Esophagus squamous epithelium (tissue), 5 donors: ENCODE measurements around the gene DTX4. TPM values are rescaled to one million over a fixed set of nuclear protein-coding genes. Genes with fewer than 3 reads are reported as not detected.

Source experiments
- DNase-seq: peaks from one replicate; lab custom pipeline; 2025; lab: John Stamatoyannopoulos, UW
- H3K27ac ChIP-seq, 4 donors: fragments of 200-600 bp; sonication (generic); one replicate each; pipeline ENCODE4 v1.5.1; 2016 to 2019; ENCODE audit warnings: mild to moderate bottlenecking in 1 of 4
- H3K27me3 ChIP-seq, 4 donors: fragments of 200-600 bp; sonication (generic); 1 replicate in 3 of 4; 2 replicates in 1 of 4; pipeline versions ENCODE4 v1.5.1 to v1.6.0; 2017 to 2021; ENCODE audit warnings: antibody characterized with exemption in 1 of 4
- H3K36me3 ChIP-seq, 3 donors: fragments of 200-600 bp; sonication (generic); one replicate each; pipeline ENCODE4 v1.5.1; 2016 to 2019
- H3K4me1 ChIP-seq, 3 donors: fragments of 200-600 bp; sonication (generic); one replicate each; pipeline ENCODE4 v1.5.1; 2017 to 2019
- H3K4me3 ChIP-seq, 4 donors: fragments of 200-600 bp; sonication (generic); 1 replicate in 3 of 4; 2 replicates in 1 of 4; pipeline ENCODE4 v1.5.1; 2016 to 2019; ENCODE audit warnings: mild to moderate bottlenecking in 2 of 4, moderate library complexity in 1 of 4
- H3K9me3 ChIP-seq, 3 donors: fragments of 200-600 bp; sonication (generic); one replicate each; pipeline ENCODE4 v1.5.1; 2016 to 2019
- POLR2A ChIP-seq, 4 donors: fragments of 450-650 bp; IDR thresholded peaks; one replicate each; pipeline ENCODE4 v1.6.1; 2017; ENCODE audit warnings: antibody characterized with exemption in 4 of 4, mild to moderate bottlenecking in 4 of 4, moderate library complexity in 3 of 4
- WGBS, 2 donors: methylation state at CpG; one replicate each; pipeline ENCODE4 v1.1.5; 2018; 5-methylcytosine and 5-hydroxymethylcytosine counted together
- intact Hi-C: fragments of 100-400 bp; cut with DNase I; formaldehyde crosslinking; loops from one replicate; pipeline ENCODE4 v1.15.0; 2022
- total RNA-seq, 4 donors: library from RNA; depleted of rRNA; stranded (reverse); fragments of >200 nt; gene quantifications; one replicate each; pipeline ENCODE4 v1.1.0, GENCODE V29; 2016
- TF ChIP-seq, protein P1 (sequence below), 6 experiments: fragments of 450-650 bp in 4 of 6; fragments of 200-600 bp in 2 of 6; sonication (generic) in 2 of 6; IDR thresholded peaks; one replicate each; pipeline ENCODE4 v1.5.1; 2016 to 2019; ENCODE audit warnings: antibody characterized with exemption in 6 of 6, mild to moderate bottlenecking in 4 of 6, moderate library complexity in 4 of 6
- donor health status: DM: yes; HTN: yes; CAD: no.

DTX4 gene
- total RNA-seq, 4 donors from 2014 or later = 2.4 to 8.4 (median 4.6) TPM

- no peak for TF ChIP-seq POLR2A (IDR thresholded peaks at IDR 0.05)
- TF ChIP-seq, protein P1, sequence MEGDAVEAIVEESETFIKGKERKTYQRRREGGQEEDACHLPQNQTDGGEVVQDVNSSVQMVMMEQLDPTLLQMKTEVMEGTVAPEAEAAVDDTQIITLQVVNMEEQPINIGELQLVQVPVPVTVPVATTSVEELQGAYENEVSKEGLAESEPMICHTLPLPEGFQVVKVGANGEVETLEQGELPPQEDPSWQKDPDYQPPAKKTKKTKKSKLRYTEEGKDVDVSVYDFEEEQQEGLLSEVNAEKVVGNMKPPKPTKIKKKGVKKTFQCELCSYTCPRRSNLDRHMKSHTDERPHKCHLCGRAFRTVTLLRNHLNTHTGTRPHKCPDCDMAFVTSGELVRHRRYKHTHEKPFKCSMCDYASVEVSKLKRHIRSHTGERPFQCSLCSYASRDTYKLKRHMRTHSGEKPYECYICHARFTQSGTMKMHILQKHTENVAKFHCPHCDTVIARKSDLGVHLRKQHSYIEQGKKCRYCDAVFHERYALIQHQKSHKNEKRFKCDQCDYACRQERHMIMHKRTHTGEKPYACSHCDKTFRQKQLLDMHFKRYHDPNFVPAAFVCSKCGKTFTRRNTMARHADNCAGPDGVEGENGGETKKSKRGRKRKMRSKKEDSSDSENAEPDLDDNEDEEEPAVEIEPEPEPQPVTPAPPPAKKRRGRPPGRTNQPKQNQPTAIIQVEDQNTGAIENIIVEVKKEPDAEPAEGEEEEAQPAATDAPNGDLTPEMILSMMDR (IDR thresholded peaks at IDR 0.05) = peak in 5 of 6 experiments; percentile 28 to 59 (median 43)
- Histone ChIP-seq H3K27ac (no peak overlapping the region), H3K27me3 (no peaks in the 10 kb centered on the region), H3K4me1 (peaks cover 0 to 22% (median 6%) of the 10 kb centered on the region in 3 donors), H3K36me3 (peaks cover 0 to 36% (median 0%) of the 10 kb centered on the region in 3 donors), H3K9me3 (no peaks in the 10 kb centered on the region), H3K4me3 (no peak overlapping the region)
- intact Hi-C loops = loop anchor here (5.0 to 10.0 kb wide), 2 partner anchors 34 to 52 kb away; partner anchors contain the start of gene DTX4
- WGBS, 2 donors = 56 to 61% methylated on average over 3 to 4 of the region's 4 CpGs
- no peak for DNase-seq
These were observed 34.7 kb downstream of the DTX4 start for GRCh38 chr11:59206635-59207034.

DNA sequence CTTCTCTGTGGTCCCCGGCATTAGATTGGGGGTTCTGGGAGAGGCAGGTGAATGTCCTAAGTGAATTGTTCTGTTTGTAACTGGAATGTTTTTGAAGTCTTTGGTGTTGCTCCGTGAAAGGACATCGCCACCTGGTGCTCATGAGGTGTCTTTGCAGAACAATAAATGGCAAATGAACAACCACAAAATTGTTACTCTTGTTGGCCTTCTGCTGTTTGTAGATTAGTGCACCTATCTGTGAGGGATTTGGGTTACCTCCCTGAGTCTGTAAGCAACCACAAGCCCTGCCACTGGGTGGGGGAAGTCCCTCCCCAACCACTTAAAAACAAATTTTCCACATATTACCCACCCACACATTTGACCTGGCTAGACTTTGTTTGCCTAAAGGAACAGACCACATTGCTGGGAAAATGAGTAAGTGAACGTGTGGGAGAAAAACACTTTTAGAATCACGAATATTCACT is 36.1 kb downstream of the DTX4 start:
- 5 to 10% methylated on average over 4 to 5 of the region's 5 CpGs for WGBS, 2 donors
- Histone ChIP-seq H3K4me3 (peak overlapping the region in 1 of 4 donors; percentile 16), H3K27me3 (no peaks in the 10 kb centered on the region), H3K27ac (peak overlapping the region in 2 of 4 donors; percentile 21 to 29), H3K4me1 (peaks cover 0 to 22% (median 6%) of the 10 kb centered on the region in 3 donors), H3K36me3 (peaks cover 0 to 24% (median 0%) of the 10 kb centered on the region in 3 donors), H3K9me3 (no peaks in the 10 kb centered on the region)
- DNase-seq = no peak
- TF ChIP-seq POLR2A (IDR thresholded peaks at IDR 0.05) = no peak
- TF ChIP-seq, protein P1 (IDR thresholded peaks at IDR 0.05) = peak; percentile 66 to 80 (median 71)
- intact Hi-C loops = loop anchor here (5.0 to 10.0 kb wide), 2 partner anchors 36 to 53 kb away; partner anchors contain the start of gene DTX4

DNA sequence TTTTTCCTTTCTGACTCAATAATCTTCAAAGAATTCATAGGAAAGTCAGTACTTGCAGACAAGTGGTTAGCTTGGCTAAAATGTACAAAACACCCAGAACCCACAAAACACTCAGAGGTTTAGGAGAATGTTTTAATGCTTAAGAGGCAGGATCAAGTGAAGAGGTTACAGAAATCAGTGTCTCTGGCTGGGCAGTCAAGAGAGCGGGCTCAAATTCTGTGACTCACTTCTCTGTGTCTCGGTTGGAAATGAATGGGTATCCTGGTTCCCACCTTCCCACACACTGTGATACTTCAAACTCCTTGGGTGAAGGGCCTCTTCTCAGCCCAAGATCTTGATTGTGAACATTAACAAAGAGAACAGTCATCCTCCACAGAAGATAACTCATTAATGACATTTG is 37.0 kb downstream of the DTX4 start:
- Histone ChIP-seq H3K4me3 (peak overlapping the region in 2 of 4 donors; percentile 3 to 16), H3K27me3 (no peaks in the 10 kb centered on the region), H3K9me3 (no peaks in the 10 kb centered on the region), H3K27ac (no peak overlapping the region), H3K4me1 (peaks cover 0 to 22% (median 6%) of the 10 kb centered on the region in 3 donors), H3K36me3 (peaks cover 0 to 16% (median 0%) of the 10 kb centered on the region in 3 donors)
- no peak for DNase-seq
- WGBS, 2 donors = 55 to 74% methylated on average over 2 of the region's 2 CpGs
- intact Hi-C loops = loop anchor here (5.0 to 10.0 kb wide), 2 partner anchors 37 to 54 kb away; partner anchors contain the start of gene DTX4
- TF ChIP-seq, protein P1 (IDR thresholded peaks at IDR 0.05) = no peak
- TF ChIP-seq POLR2A (IDR thresholded peaks at IDR 0.05) = no peak

- peak overlapping the region in 2 of 4 donors; percentile 24 to 29 for H3K4me3 ChIP-seq
- H3K9me3 ChIP-seq = no peaks in the 10 kb centered on the region
- DNase-seq = no peak
- intact Hi-C loops = no loop called here
- peaks cover 0 to 27% (median 8%) of the 10 kb centered on the region in 3 donors for H3K4me1 ChIP-seq
- no peaks in the 10 kb centered on the region for H3K36me3 ChIP-seq
- 63% methylated on average over 7 of the region's 7 CpGs; no CpG with 5 or more reads in 1 of the 2 donors for WGBS, 2 donors
- TF ChIP-seq, protein P1 (IDR thresholded peaks at IDR 0.05) = no peak
- TF ChIP-seq POLR2A (IDR thresholded peaks at IDR 0.05) = no peak
- no peaks in the 10 kb centered on the region for H3K27me3 ChIP-seq
- H3K27ac ChIP-seq = peak overlapping the region in 2 of 4 donors; percentile 19 to 36
These were observed 40.3 kb downstream of the DTX4 start for GRCh38 chr11:59212222-59212621.
